Dendritic cell treated with granulocyte-macrophage colony-stimulating factor and Interleukin-4, amounts not matched to agents 40 ng/mL and 50 ng/mL, for 4 days (primary cell): Measurements from ENCODE around the gene APBB1IP.
"Not testable (repeated sequence)": the region's sequence is repeated elsewhere in the genome, so short reads cannot be mapped to it uniquely, and the experiment has no call there.

Experiments used
- H3K27ac Mint-ChIP-seq: one replicate; pipeline ENCODE4 v1.8.0; 2022; ENCODE audit warnings: mild to moderate bottlenecking, mixed read lengths
- H3K27me3 Mint-ChIP-seq: one replicate; pipeline ENCODE4 v1.8.0; 2022; ENCODE audit warnings: mild to moderate bottlenecking, mixed read lengths
- H3K36me3 Mint-ChIP-seq: one replicate; pipeline ENCODE4 v1.8.0; 2022; ENCODE audit warnings: low read depth, mixed read lengths
- H3K4me1 Mint-ChIP-seq: one replicate; pipeline ENCODE4 v1.8.0; 2022; ENCODE audit warnings: low read depth, mixed read lengths
- H3K4me3 Mint-ChIP-seq: one replicate; pipeline ENCODE4 v1.8.0; 2022; ENCODE audit warnings: mild to moderate bottlenecking, moderate library complexity, mixed read lengths
- H3K9me3 Mint-ChIP-seq: one replicate; pipeline ENCODE4 v1.8.0; 2022; ENCODE audit warnings: mixed read lengths
- intact Hi-C: fragments of 100-400 bp; cut with micrococcal nuclease; formaldehyde crosslinking; loops from one replicate; pipeline ENCODE4 v1.15.0; 2022

APBB1IP gene

DNA sequence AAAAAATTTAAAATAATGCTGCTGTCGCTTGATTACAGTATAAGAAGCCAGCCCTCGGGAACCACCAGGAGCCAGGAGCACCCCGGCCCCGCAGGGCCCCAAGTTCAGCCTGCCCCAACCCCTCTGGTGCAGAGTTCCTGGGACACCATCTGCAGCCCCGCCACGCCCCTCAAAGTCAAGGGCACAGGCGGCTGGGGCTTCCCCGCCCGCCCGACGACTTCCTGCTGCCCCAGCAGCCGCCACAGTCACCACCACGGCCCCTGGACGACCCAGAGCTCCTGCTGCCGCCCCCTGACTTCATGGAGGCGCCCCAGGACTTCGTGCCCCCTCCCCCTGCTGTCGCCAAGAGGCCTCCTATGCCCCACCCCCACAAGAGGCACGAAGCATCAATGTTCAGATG is 155.8 kb downstream of the APBB1IP start:
- Mint-ChIP-seq H3K4me1 (peaks cover 9% of the 10 kb centered on the region), H3K4me3 (no peak overlapping the region), H3K27me3 (no peaks in the 10 kb centered on the region), H3K36me3 (peaks cover 47% of the 10 kb centered on the region), H3K9me3 (no peaks in the 10 kb centered on the region), H3K27ac (no peak overlapping the region)
- intact Hi-C loops = no loop called here

DNA sequence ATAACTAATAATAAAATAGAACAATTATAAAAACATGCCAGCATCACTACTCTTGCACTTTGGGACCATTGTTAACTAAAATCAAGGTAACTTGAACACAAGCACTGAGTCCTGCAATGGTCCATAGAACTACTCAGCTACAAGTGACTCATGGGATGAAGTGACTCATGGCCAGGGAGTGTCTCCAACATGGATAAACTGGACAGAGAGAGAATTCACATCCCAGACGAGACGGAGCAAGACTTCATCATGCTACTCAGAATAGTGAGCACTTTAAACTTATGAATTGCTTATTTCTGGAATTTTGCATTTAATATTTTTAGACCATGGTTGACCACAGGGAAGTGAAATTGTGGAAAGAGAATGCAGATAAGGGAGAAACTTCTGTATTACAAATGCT is 165.1 kb downstream of the APBB1IP start:
- H3K36me3 Mint-ChIP-seq, H3K27me3 Mint-ChIP-seq, H3K9me3 Mint-ChIP-seq, H3K27ac Mint-ChIP-seq, H3K4me3 Mint-ChIP-seq: not testable (repeated sequence)
- intact Hi-C loops = loop anchor here (5.0 kb wide), 1 partner anchor 94 kb away; the partner anchor contains the start of gene PDSS1
- H3K4me1 Mint-ChIP-seq = peaks cover 13% of the 10 kb centered on the region

DNA sequence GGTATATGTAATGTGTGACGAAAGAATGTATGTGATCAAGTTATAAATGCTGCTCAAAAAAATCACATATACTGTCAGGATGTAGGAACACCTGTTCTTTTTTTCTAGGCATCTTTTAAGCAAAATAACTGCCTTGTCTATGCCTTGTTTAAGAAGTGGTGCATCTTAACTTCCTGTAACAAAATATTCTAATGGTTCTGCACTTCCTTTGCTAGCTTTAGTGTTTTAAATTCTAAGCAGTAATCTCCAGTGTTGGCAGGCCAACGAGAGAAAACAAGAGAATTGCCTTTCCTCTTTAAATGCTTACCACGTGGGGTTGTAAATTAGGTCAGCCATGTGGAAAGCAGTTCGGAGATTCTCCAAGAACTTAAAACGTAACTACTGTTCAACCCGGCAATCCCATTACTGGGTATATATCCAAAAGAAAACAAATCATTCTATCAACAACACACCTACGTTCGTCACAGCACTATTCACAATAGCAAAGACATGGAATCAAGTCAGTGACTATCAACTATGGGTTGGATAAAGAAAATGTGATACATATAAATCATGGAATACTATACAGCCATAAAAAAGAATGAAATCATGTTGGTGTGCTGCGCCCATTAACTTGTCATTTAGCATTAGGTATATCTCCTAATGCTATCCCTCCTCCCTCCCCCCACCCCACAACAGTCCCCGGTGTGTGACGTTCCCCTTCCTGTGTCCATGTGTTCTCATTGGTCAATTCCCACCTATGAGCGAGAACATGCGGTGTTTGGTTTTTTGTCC is 166.4 kb downstream of the APBB1IP start:
- not testable (repeated sequence) for H3K36me3 Mint-ChIP-seq, H3K27me3 Mint-ChIP-seq, H3K4me3 Mint-ChIP-seq, H3K27ac Mint-ChIP-seq, H3K9me3 Mint-ChIP-seq
- H3K4me1 Mint-ChIP-seq = peaks cover 13% of the 10 kb centered on the region
- intact Hi-C loops = loop anchor here (5.0 kb wide), 3 partner anchors 78 to 278 kb away; partner anchors contain the start of gene PDSS1

DNA sequence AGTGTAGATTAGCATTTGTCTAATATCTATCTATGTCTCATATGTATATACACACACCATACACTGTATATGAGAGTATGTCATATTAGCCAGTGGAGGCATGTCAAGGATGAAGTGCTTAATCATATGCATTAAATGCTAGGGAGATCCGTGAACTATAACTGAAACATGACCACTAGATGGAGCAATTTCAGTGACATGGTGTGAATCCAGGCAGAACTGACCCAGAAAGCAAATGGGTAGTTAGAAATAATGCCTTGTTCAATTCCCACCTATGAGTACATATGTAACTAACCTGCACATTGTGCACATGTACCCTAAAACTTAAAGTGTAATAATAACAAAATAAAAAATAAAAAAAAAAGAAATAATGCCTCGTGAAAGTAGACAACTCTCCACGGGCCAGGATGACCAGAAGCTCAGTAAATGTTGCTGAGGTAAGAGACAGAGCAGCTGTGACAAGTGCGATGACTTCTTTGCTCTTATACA is 168.3 kb downstream of the APBB1IP start:
- not testable (repeated sequence) for H3K27ac Mint-ChIP-seq, H3K9me3 Mint-ChIP-seq, H3K36me3 Mint-ChIP-seq, H3K4me3 Mint-ChIP-seq, H3K27me3 Mint-ChIP-seq
- peaks cover 13% of the 10 kb centered on the region for H3K4me1 Mint-ChIP-seq
- intact Hi-C loops = loop anchor here (5.0 kb wide), 2 partner anchors 76 to 276 kb away; no protein-coding TSS in a partner anchor

DNA sequence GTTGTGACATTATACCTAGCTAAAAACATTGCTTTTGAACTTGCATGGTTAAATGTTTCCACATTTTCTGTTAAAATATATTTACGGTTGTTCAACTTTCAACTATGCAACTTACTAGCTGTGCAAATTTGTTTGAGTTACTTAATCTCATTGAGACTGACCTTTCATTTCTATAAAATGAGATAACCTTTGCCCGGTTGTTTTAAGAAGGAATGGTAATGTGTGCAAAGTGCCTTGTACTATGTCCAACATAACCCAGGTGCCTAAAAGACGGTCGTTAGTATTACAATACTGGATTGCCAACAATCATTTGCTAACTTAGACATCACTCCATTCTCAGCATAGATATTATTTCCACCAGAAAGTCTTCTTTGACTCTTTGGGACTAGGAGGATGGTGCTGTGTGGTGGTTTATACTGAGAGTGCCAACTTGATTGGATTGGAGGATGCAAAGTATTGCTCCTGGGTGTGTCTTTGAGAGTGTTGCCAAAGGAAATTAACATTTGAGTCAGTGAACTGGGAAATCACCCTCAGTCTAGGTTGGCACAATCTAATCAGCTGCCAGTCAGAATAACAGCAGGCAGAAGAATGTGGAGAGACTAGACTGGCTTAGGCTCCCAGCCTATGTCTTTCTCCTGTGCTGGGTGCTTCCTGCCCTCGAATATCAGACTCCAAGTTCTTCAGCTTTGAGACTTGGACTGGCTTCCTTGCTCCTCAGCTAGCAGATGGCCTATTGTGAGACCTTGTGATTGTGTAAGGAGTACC is 174.2 kb downstream of the APBB1IP start:
- no peaks in the 10 kb centered on the region for H3K36me3 Mint-ChIP-seq
- no peaks in the 10 kb centered on the region for H3K9me3 Mint-ChIP-seq
- H3K4me1 Mint-ChIP-seq = peaks cover 8% of the 10 kb centered on the region
- no peak overlapping the region for H3K27ac Mint-ChIP-seq
- intact Hi-C loops = no loop called here
- H3K4me3 Mint-ChIP-seq = no peak overlapping the region
- peaks cover 3% of the 10 kb centered on the region for H3K27me3 Mint-ChIP-seq
